ENCODE data around the gene UBE2K. TPM values are rescaled to one million over a fixed set of nuclear protein-coding genes. Genes with fewer than 3 reads are reported as not detected.

The UBE2K gene
- total and polyA plus RNA-seq, 4 experiments from 2014 or later: 45.0 to 79.5 (median 52.6) TPM

DNA sequence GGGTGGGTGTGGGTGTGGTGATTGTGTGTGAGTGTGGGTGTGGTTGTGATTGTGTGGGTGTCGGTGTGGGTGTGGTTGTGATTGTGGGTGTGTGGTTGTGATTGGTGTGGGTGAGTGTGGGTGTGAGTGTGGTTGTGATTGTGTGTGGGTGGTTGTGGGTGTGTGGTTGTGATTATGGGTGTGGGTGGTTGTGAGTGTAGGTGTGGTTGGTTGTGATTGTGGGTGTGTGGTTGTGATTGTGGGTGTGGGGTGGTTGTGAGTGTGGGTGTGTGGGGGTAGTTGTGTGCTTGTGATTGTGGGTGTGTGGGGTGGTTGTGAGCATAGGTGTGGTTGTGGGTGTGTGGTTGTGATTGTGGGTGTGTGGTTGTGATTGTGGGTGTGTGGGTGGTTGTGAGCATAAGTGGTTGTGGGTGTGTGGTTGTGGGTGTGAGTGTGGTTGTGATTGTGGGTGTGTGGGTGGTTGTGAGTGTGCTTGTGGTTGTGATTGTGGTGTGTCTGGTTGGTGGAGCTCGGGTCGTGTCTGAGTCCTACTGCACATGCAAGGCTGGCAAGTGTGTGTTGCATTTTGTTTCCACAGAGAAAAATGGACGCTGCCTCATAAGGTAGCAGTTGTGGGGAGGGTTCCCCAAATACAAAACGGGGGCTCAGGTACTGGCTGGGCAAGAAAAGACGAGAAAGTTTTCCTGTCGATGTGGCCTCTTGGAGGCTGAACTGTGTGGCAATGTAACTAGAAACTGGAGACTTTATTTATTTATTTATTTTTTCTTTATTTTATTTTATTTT is 116.7 kb downstream of the UBE2K start:
- DNase-seq: peak in 4 of 5 donors; percentile 27 to 48 (median 36)
- Mint-ChIP-seq H3K27ac (peak overlapping the region in 6 of 7 donors; percentile 13 to 91 (median 65)), H3K4me3 (no peak overlapping the region), H3K36me3 (peaks cover 0 to 3% of the 10 kb centered on the region in 2 donors), H3K27me3 (no peaks in the 10 kb centered on the region), H3K4me1 (peaks cover 0 to 10% (median 3%) of the 10 kb centered on the region in 4 donors), H3K9me3 (peaks cover 0 to 10% (median 0%) of the 10 kb centered on the region in 8 donors)
- no peaks in the 10 kb centered on the region for H3K4me1 ChIP-seq (ENCODE audit: insufficient read depth, low read length)
- POLR2A ChIA-PET (ENCODE audit: partially characterized antibody): no interaction called here
- no peaks in the 10 kb centered on the region for H3K27me3 ChIP-seq (ENCODE audit: insufficient read depth, low read length)
- H3K36me3 ChIP-seq (ENCODE audit: insufficient read depth, low read length): no peaks in the 10 kb centered on the region
- H3K9me3 ChIP-seq (ENCODE audit: control insufficient read depth in 1 of 2, low read length in 2 of 2): no peaks in the 10 kb centered on the region
- CTCF ChIA-PET (ENCODE audit: partially characterized antibody): no interaction called here
- no peak overlapping the region for H3K4me3 ChIP-seq (ENCODE audit: low read length in 2 of 2)
- intact Hi-C loops (cut with micrococcal nuclease): no loop called here
- H3K27ac ChIP-seq (ENCODE audit: low read depth, low read length): no peak overlapping the region

DNA sequence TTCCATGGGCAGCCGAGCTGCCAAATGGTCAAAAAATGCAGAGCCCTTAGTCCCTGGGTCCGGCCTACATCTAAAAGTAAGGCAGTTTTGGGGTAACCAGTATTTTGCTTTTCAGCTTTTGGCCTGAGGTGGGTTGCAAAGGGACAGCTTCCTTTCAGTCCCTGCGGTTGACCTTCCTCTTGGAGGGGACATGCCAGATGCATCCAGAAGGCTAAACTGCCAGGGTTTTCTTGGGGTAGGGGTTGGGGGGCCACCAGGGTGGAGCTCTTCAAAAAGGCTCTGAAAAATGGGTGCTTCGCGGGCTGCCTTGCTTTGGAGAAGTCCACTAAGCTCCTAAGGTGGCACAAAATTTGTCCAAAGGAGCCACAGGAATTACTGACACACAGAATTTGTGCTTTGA is 120.7 kb downstream of the UBE2K start:
- H3K9me3 Mint-ChIP-seq: peaks cover 0 to 4% (median 0%) of the 10 kb centered on the region in 8 donors
- no peak overlapping the region for H3K4me3 Mint-ChIP-seq
- Histone ChIP-seq H3K4me1 (ENCODE audit: insufficient read depth, low read length) (no peaks in the 10 kb centered on the region), H3K9me3 (ENCODE audit: control insufficient read depth in 1 of 2, low read length in 2 of 2) (no peaks in the 10 kb centered on the region), H3K4me3 (ENCODE audit: low read length in 2 of 2) (no peak overlapping the region), H3K27ac (ENCODE audit: low read depth, low read length) (no peak overlapping the region), H3K36me3 (ENCODE audit: insufficient read depth, low read length) (no peaks in the 10 kb centered on the region), H3K27me3 (ENCODE audit: insufficient read depth, low read length) (no peaks in the 10 kb centered on the region)
- peaks cover 0 to 2% (median 0%) of the 10 kb centered on the region in 4 donors for H3K4me1 Mint-ChIP-seq
- no peak for DNase-seq
- H3K27me3 Mint-ChIP-seq: no peaks in the 10 kb centered on the region
- CTCF ChIA-PET (ENCODE audit: partially characterized antibody): interaction anchor here (0.7 kb wide), 1 partner anchor 13 kb away, joined by 3 read pairs; no protein-coding TSS in a partner anchor
- H3K36me3 Mint-ChIP-seq: peaks cover 0 to 19% of the 10 kb centered on the region in 2 donors
- intact Hi-C loops (cut with micrococcal nuclease): no loop called here
- POLR2A ChIA-PET (ENCODE audit: partially characterized antibody): no interaction called here
- no peak overlapping the region for H3K27ac Mint-ChIP-seq

DNA sequence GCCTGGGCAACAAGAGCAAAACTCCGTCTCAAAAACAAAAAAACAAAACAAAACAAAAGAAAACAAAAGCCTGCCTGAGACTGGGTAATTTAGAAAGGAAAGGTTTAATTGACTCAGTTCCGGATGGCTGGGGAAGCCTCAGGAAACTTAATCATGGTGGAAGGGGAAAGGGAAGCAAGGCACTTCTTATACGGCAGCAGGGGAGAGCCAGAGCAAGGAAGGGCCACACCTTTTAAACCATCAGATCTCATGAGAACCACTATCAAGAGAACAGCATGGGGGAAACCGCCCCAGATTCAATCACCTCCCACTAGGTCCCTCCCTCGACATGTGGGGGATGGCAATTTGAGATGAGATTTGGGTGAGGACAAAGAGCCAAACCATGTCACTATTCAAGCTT is 122.2 kb downstream of the UBE2K start:
- DNase-seq: no peak
- CTCF ChIA-PET (ENCODE audit: partially characterized antibody): no interaction called here
- Mint-ChIP-seq H3K9me3 (peaks cover 0 to 4% (median 0%) of the 10 kb centered on the region in 8 donors), H3K36me3 (peaks cover 0 to 29% of the 10 kb centered on the region in 2 donors), H3K27ac (peak overlapping the region in 1 of 7 donors; percentile 21), H3K4me3 (no peak overlapping the region), H3K4me1 (peaks cover 0 to 2% (median 0%) of the 10 kb centered on the region in 4 donors), H3K27me3 (no peaks in the 10 kb centered on the region)
- H3K9me3 ChIP-seq (ENCODE audit: control insufficient read depth in 1 of 2, low read length in 2 of 2): no peaks in the 10 kb centered on the region
- no peak overlapping the region for H3K27ac ChIP-seq (ENCODE audit: low read depth, low read length)
- intact Hi-C loops (cut with micrococcal nuclease): no loop called here
- no peak overlapping the region for H3K4me3 ChIP-seq (ENCODE audit: low read length in 2 of 2)
- no peaks in the 10 kb centered on the region for H3K27me3 ChIP-seq (ENCODE audit: insufficient read depth, low read length)
- no peaks in the 10 kb centered on the region for H3K4me1 ChIP-seq (ENCODE audit: insufficient read depth, low read length)
- POLR2A ChIA-PET (ENCODE audit: partially characterized antibody): no interaction called here
- peaks cover 4% of the 10 kb centered on the region for H3K36me3 ChIP-seq (ENCODE audit: insufficient read depth, low read length)

DNA sequence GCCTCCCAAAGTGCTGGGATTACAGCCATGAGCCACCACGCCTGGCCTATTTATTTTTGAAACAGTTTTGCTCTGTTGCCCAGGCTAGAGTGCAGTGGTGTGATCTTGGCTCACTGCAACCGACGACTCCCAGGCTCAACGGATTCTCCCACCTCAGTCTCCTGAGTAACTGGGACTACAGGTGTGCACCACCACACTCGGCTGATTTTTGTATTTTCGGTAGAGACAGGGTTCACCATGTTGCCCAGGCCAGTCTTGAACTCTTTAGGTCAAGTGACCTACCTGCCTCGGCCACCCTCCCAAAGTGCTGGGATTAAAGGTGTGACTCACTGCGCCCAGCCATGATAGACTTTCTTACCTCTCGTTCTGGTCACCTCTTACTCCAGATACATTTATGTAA is 124.0 kb downstream of the UBE2K start:
- Mint-ChIP-seq H3K9me3 (peaks cover 0 to 2% (median 0%) of the 10 kb centered on the region in 8 donors), H3K27ac (peak overlapping the region in 3 of 7 donors; percentile 4 to 60 (median 41)), H3K36me3 (peaks cover 0 to 41% of the 10 kb centered on the region in 2 donors), H3K4me1 (peaks cover 0 to 2% (median 0%) of the 10 kb centered on the region in 4 donors), H3K27me3 (no peaks in the 10 kb centered on the region), H3K4me3 (no peak overlapping the region)
- Histone ChIP-seq H3K4me1 (ENCODE audit: insufficient read depth, low read length) (no peaks in the 10 kb centered on the region), H3K27ac (ENCODE audit: low read depth, low read length) (no peak overlapping the region), H3K4me3 (ENCODE audit: low read length in 2 of 2) (no peak overlapping the region), H3K36me3 (ENCODE audit: insufficient read depth, low read length) (peaks cover 13% of the 10 kb centered on the region), H3K27me3 (ENCODE audit: insufficient read depth, low read length) (no peaks in the 10 kb centered on the region), H3K9me3 (ENCODE audit: control insufficient read depth in 1 of 2, low read length in 2 of 2) (no peaks in the 10 kb centered on the region)
- DNase-seq: no peak
- POLR2A ChIA-PET (ENCODE audit: partially characterized antibody): no interaction called here
- CTCF ChIA-PET (ENCODE audit: partially characterized antibody): no interaction called here
- intact Hi-C loops (cut with micrococcal nuclease): no loop called here

DNA sequence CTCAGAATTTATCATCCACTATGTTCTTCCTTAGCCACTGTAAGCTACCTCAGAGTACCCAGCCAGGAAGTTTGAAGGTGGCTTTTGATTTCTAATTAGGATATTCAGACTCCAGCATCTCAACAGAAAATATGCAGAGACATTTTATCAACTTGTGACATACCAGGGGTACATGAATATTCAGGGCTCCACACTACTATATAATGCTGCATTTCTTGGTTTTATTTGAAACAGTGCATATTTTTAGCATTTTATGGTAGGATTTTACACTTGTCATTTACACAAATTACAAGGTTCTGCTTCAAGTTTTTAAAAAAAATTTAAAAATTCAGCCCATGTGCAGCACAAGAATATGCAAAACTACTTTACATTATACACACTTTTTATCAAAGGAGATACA is 124.7 kb downstream of the UBE2K start:
- DNase-seq: no peak
- Histone ChIP-seq H3K27ac (ENCODE audit: low read depth, low read length) (no peak overlapping the region), H3K4me1 (ENCODE audit: insufficient read depth, low read length) (no peaks in the 10 kb centered on the region), H3K9me3 (ENCODE audit: control insufficient read depth in 1 of 2, low read length in 2 of 2) (no peaks in the 10 kb centered on the region), H3K4me3 (ENCODE audit: low read length in 2 of 2) (no peak overlapping the region), H3K36me3 (ENCODE audit: insufficient read depth, low read length) (peaks cover 13% of the 10 kb centered on the region), H3K27me3 (ENCODE audit: insufficient read depth, low read length) (no peaks in the 10 kb centered on the region)
- Mint-ChIP-seq H3K9me3 (peaks cover 0 to 2% (median 0%) of the 10 kb centered on the region in 8 donors), H3K4me3 (no peak overlapping the region), H3K27me3 (no peaks in the 10 kb centered on the region), H3K36me3 (peaks cover 0 to 46% of the 10 kb centered on the region in 2 donors), H3K4me1 (no peaks in the 10 kb centered on the region), H3K27ac (no peak overlapping the region)
- intact Hi-C loops (cut with micrococcal nuclease): no loop called here
- CTCF ChIA-PET (ENCODE audit: partially characterized antibody): no interaction called here
- POLR2A ChIA-PET (ENCODE audit: partially characterized antibody): no interaction called here

DNA sequence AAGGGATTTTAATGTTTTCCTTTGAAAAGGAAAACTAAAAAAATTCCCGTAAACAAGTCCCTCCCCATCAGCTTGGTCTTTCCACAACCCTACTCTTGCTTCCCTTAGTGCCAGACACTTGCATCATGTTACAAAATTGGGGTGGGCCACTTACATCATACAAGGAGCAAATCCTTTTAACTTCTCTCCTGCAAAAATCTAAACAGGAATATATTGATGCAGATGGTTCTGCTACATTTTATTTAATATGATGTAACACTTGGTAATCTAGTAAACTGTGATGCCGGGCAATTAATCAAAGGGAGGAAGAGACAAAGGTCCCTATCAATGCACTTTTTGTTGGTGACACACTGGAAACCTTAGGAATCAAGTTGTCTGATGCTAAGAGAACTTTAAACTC is 125.3 kb downstream of the UBE2K start:
- Mint-ChIP-seq H3K27me3 (no peaks in the 10 kb centered on the region), H3K27ac (peak overlapping the region in 4 of 7 donors; percentile 11 to 70 (median 18)), H3K36me3 (peaks cover under 1 to 50% of the 10 kb centered on the region in 2 donors), H3K9me3 (peaks cover 0 to 2% (median 0%) of the 10 kb centered on the region in 8 donors), H3K4me1 (no peaks in the 10 kb centered on the region), H3K4me3 (no peak overlapping the region)
- ChIA-PET POLR2A (ENCODE audit: partially characterized antibody) (no interaction called here), CTCF (ENCODE audit: partially characterized antibody) (no interaction called here)
- DNase-seq: no peak
- no peaks in the 10 kb centered on the region for H3K27me3 ChIP-seq (ENCODE audit: insufficient read depth, low read length)
- H3K36me3 ChIP-seq (ENCODE audit: insufficient read depth, low read length): peaks cover 19% of the 10 kb centered on the region
- no peak overlapping the region for H3K27ac ChIP-seq (ENCODE audit: low read depth, low read length)
- no peaks in the 10 kb centered on the region for H3K9me3 ChIP-seq (ENCODE audit: control insufficient read depth in 1 of 2, low read length in 2 of 2)
- no peaks in the 10 kb centered on the region for H3K4me1 ChIP-seq (ENCODE audit: insufficient read depth, low read length)
- no peak overlapping the region for H3K4me3 ChIP-seq (ENCODE audit: low read length in 2 of 2)
- intact Hi-C loops (cut with micrococcal nuclease): no loop called here

DNA sequence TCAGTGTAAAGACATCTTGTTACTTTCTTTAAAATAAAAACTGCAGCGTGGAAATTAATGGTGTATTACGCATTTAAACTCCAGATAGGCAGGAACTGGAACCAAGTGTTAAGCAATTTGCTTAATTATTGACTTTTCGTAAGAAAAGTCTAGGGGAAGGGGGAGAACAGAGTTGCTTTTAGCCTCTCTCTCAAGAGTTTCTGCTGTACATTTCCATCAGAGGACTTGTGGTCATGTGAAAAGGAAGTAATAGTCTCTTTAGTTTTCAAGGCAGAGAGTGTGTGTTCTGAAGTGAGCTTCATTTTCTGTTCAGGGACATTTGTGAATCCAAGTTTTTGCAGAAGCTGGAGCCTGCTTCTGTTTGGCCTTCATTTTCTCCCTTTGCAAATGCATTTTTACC is 127.2 kb downstream of the UBE2K start:
- H3K9me3 ChIP-seq (ENCODE audit: control insufficient read depth in 1 of 2, low read length in 2 of 2): no peaks in the 10 kb centered on the region
- Mint-ChIP-seq H3K27ac (peak overlapping the region in 1 of 7 donors; percentile 43), H3K36me3 (peaks cover 13 to 58% of the 10 kb centered on the region in 2 donors), H3K4me3 (no peak overlapping the region), H3K4me1 (peaks cover 0 to 3% (median 0%) of the 10 kb centered on the region in 4 donors), H3K27me3 (no peaks in the 10 kb centered on the region), H3K9me3 (no peaks in the 10 kb centered on the region)
- intact Hi-C loops (cut with micrococcal nuclease): no loop called here
- no peak for DNase-seq
- no peak overlapping the region for H3K27ac ChIP-seq (ENCODE audit: low read depth, low read length)
- H3K36me3 ChIP-seq (ENCODE audit: insufficient read depth, low read length): peaks cover 25% of the 10 kb centered on the region
- H3K4me3 ChIP-seq (ENCODE audit: low read length in 2 of 2): no peak overlapping the region
- H3K4me1 ChIP-seq (ENCODE audit: insufficient read depth, low read length): no peaks in the 10 kb centered on the region
- ChIA-PET CTCF (ENCODE audit: partially characterized antibody) (interaction anchor here (0.7 kb wide), 1 partner anchor 923 kb away, joined by 5 read pairs; no protein-coding TSS in a partner anchor), POLR2A (ENCODE audit: partially characterized antibody) (no interaction called here)
- H3K27me3 ChIP-seq (ENCODE audit: insufficient read depth, low read length): no peaks in the 10 kb centered on the region
